Measurements from ENCODE around the gene BCL11B. TPM values are rescaled to one million over a fixed set of nuclear protein-coding genes. Genes with fewer than 3 reads are reported as not detected.

The BCL11B gene
- total and polyA plus RNA-seq, 2 donors (not counting 1 experiment from before 2014, with no cell fraction given), result 0.33 to 0.42 TPM

DNA sequence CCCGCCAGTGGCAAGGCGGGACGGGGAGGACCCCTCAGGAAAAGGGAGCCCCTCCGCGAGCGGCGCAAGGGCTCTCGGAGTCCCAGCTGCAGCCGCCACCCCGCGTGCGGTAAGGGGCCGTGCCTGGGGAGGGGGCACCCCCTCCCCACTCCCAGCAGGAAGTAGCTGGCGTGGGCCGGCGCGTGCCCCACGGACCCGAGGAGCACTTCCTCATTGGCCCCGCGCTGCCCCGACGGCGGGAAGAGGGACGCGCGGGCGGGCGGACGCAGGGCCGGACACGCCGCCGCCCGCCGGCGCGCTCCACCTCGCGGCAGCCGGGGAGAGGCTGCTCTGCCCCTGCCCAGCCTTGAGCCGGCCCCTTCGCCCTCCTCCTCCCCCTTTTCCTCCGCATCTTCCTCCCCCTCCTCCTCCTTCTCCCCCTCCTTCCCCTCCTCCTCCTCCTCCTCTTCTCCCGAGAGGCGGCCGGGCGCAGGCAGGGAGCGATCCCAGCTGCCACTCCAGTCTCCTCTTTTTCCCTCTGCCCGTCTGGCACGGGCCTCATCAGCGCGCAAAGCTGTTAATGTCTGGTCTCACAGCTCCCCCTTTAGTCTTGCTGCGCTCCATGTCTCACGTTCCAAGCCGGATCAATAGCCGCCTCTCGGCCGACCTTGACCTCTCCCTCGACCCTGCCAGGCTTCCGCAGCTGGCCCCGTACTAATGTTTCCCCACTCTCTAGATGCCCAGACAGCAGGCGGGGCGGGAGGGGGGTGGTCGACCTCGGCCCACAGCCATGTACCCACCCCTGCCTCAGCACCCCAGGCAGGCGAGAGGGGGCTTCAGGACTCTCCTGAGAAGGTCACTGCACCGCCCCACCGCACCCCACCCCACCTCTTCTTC is 2.6 kb upstream of the BCL11B start:
- Mint-ChIP-seq H3K27me3 (peaks cover 70% of the 10 kb centered on the region), H3K4me1 (peaks cover 26% of the 10 kb centered on the region), H3K4me3 (peak overlapping the region; percentile 78), H3K9me3 (ENCODE audit: insufficient read depth) (no peaks in the 10 kb centered on the region), H3K27ac (no peak overlapping the region)
- H3K36me3 ChIP-seq (replicated peaks in 1 of 2; ENCODE audit: control extremely low read depth in 1 of 2, control insufficient read depth in 1 of 2, extremely low read depth in 1 of 2, insufficient read depth in 2 of 2, low read length in 1 of 2), result no peaks in the 10 kb centered on the region
- H3K9ac ChIP-seq (ENCODE audit: low read length), result no peak overlapping the region
- peaks cover 0 to 69% (median 45%) of the 10 kb centered on the region in 4 experiments for H3K27me3 ChIP-seq (replicated peaks in 1 of 4; ENCODE audit: control extremely low read depth in 1 of 4, control insufficient read depth in 3 of 4, insufficient read depth in 4 of 4, low read length in 3 of 4)
- H3K27ac ChIP-seq (ENCODE audit: low read length in 2 of 2), result no peak overlapping the region
- peaks cover 35% of the 10 kb centered on the region in 2 donors for H3K4me1 ChIP-seq (ENCODE audit: control insufficient read depth in 2 of 2, insufficient read depth in 2 of 2, low read length in 2 of 2)
- POLR2A ChIA-PET, result no interaction called here
- CTCF ChIA-PET, result interaction anchor here (1.3 kb wide), 1 partner anchor 8 kb away, joined by 4 read pairs; no protein-coding TSS in a partner anchor
- no peaks in the 10 kb centered on the region for H4K20me1 ChIP-seq (ENCODE audit: control insufficient read depth, insufficient read depth, low read length, poor library complexity, severe bottlenecking)
- peaks cover 0 to 18% (median 0%) of the 10 kb centered on the region in 3 donors for H3K9me3 ChIP-seq (ENCODE audit: control extremely low read depth in 1 of 3, control insufficient read depth in 2 of 3, insufficient read depth in 1 of 3, low read length in 2 of 3)
- H3K4me2 ChIP-seq (replicated peaks; ENCODE audit: low read depth, low read length, poor library complexity, severe bottlenecking), result peak overlapping the region; percentile 52
- WGBS (ENCODE audit: insufficient coverage), result 2% methylated on average over 65 of the region's 69 CpGs
- peak; percentile 25 for ATAC-seq (ENCODE audit: low read depth)
- H3K4me3 ChIP-seq (ENCODE audit: control extremely low read depth in 1 of 5, extremely low read depth in 1 of 5, insufficient read depth in 1 of 5, low read depth in 2 of 5, low read length in 4 of 5), result no peak overlapping the region
- TF ChIP-seq EZH2 (IDR thresholded peaks at IDR 0.05; ENCODE audit: borderline replicate concordance, insufficient read depth, low read depth, low read length, poor library complexity, severe bottlenecking), result no peak
- TF ChIP-seq, protein P1, sequence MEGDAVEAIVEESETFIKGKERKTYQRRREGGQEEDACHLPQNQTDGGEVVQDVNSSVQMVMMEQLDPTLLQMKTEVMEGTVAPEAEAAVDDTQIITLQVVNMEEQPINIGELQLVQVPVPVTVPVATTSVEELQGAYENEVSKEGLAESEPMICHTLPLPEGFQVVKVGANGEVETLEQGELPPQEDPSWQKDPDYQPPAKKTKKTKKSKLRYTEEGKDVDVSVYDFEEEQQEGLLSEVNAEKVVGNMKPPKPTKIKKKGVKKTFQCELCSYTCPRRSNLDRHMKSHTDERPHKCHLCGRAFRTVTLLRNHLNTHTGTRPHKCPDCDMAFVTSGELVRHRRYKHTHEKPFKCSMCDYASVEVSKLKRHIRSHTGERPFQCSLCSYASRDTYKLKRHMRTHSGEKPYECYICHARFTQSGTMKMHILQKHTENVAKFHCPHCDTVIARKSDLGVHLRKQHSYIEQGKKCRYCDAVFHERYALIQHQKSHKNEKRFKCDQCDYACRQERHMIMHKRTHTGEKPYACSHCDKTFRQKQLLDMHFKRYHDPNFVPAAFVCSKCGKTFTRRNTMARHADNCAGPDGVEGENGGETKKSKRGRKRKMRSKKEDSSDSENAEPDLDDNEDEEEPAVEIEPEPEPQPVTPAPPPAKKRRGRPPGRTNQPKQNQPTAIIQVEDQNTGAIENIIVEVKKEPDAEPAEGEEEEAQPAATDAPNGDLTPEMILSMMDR (IDR thresholded peaks at IDR 0.05), result no peak
- no peaks in the 10 kb centered on the region for H3K79me2 ChIP-seq (ENCODE audit: control insufficient read depth, insufficient read depth, low read length)
- H2AFZ ChIP-seq (ENCODE audit: insufficient read depth, low read depth, low read length, poor library complexity, severe bottlenecking), result no peak overlapping the region
- intact Hi-C loops (cut with micrococcal nuclease), result no loop called here
- no peak for DNase-seq

DNA sequence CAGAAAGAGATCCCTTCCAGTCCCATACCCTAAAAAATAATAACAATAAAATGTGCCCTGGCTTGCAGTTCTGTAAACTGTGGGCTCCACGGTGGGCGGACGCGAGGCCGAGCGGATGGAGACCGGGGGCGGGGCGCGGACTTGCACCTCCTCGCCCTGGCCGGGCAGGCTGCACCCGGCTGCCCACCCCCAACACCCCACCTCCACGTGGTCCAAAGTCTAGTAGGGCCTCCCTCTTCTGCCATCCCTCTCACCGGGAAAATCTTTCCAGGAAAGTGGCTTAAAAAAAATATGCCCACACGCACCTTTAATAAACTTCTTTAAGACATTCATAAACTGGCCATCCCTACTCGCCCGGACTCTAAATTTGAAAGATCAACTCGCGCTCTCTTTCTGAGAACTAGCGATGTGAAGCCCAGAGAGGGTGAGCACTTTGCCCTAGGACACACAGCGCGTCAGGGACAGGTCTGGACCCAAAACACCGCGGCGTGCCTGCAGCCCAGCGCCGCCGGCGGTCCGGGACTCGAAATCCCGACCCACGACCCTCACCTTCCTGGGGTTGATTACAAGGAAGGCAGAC is 1.9 kb upstream of the BCL11B start:
- peaks cover 74% of the 10 kb centered on the region for H3K27me3 Mint-ChIP-seq
- ChIA-PET CTCF (no interaction called here), POLR2A (no interaction called here)
- H3K4me2 ChIP-seq (replicated peaks; ENCODE audit: low read depth, low read length, poor library complexity, severe bottlenecking), result peak overlapping the region; percentile 52
- peaks cover 0 to 18% (median 0%) of the 10 kb centered on the region in 3 donors for H3K9me3 ChIP-seq (ENCODE audit: control extremely low read depth in 1 of 3, control insufficient read depth in 2 of 3, insufficient read depth in 1 of 3, low read length in 2 of 3)
- H3K27ac ChIP-seq (ENCODE audit: low read length in 2 of 2), result no peak overlapping the region
- ATAC-seq (ENCODE audit: low read depth) (no peak), DNase-seq (no peak)
- H3K36me3 ChIP-seq (replicated peaks in 1 of 2; ENCODE audit: control extremely low read depth in 1 of 2, control insufficient read depth in 1 of 2, extremely low read depth in 1 of 2, insufficient read depth in 2 of 2, low read length in 1 of 2), result no peaks in the 10 kb centered on the region
- TF ChIP-seq, protein P1 (IDR thresholded peaks at IDR 0.05), result no peak
- TF ChIP-seq EZH2 (IDR thresholded peaks at IDR 0.05; ENCODE audit: borderline replicate concordance, insufficient read depth, low read depth, low read length, poor library complexity, severe bottlenecking), result no peak
- H3K4me1 ChIP-seq (ENCODE audit: control insufficient read depth in 2 of 2, insufficient read depth in 2 of 2, low read length in 2 of 2), result peaks cover 35% of the 10 kb centered on the region in 2 donors
- no peak overlapping the region for H2AFZ ChIP-seq (ENCODE audit: insufficient read depth, low read depth, low read length, poor library complexity, severe bottlenecking)
- peaks cover 0 to 71% (median 42%) of the 10 kb centered on the region in 4 experiments for H3K27me3 ChIP-seq (replicated peaks in 1 of 4; ENCODE audit: control extremely low read depth in 1 of 4, control insufficient read depth in 3 of 4, insufficient read depth in 4 of 4, low read length in 3 of 4)
- WGBS (ENCODE audit: insufficient coverage), result 10% methylated on average over 30 of the region's 34 CpGs
- H3K9me3 Mint-ChIP-seq (ENCODE audit: insufficient read depth), result no peaks in the 10 kb centered on the region
- H3K9ac ChIP-seq (ENCODE audit: low read length), result no peak overlapping the region
- no peak overlapping the region for H3K4me3 ChIP-seq (ENCODE audit: control extremely low read depth in 1 of 5, extremely low read depth in 1 of 5, insufficient read depth in 1 of 5, low read depth in 2 of 5, low read length in 4 of 5)
- no peaks in the 10 kb centered on the region for H4K20me1 ChIP-seq (ENCODE audit: control insufficient read depth, insufficient read depth, low read length, poor library complexity, severe bottlenecking)
- no peak overlapping the region for H3K27ac Mint-ChIP-seq
- H3K4me3 Mint-ChIP-seq, result peak overlapping the region; percentile 61
- intact Hi-C loops (cut with micrococcal nuclease), result no loop called here
- H3K79me2 ChIP-seq (ENCODE audit: control insufficient read depth, insufficient read depth, low read length), result no peaks in the 10 kb centered on the region
- peaks cover 30% of the 10 kb centered on the region for H3K4me1 Mint-ChIP-seq
